Endothelial cell of umbilical vein (primary cell): ENCODE data around the gene LSG1. TPM values are rescaled to one million over a fixed set of nuclear protein-coding genes. Genes with fewer than 3 reads are reported as not detected.

Experiments
- BruUV-seq: library from RNA; stranded (reverse); fragments of 400-500 nt; replicated peaks from 2 replicates; lab custom pipeline; 2021; lab: Mats Ljungman, UMichigan
- CTCF ChIA-PET: fragments of 300-600, 350-600 bp; sonication (Branson Sonifier 250); formaldehyde crosslinking; loops from one replicate; lab custom pipeline; 2021; ENCODE audit warnings: antibody characterized with exemption, inconsistent platforms; lab: Charles Lee
- POLR2A ChIA-PET: fragments of 300-600, 350-600 bp; sonication (Branson Sonifier 250); formaldehyde crosslinking; loops from one replicate; lab custom pipeline; 2021; ENCODE audit warnings: antibody characterized with exemption, inconsistent platforms; lab: Charles Lee
- DNase-seq: peaks from one replicate; pipeline ENCODE4 v3.0.0-alpha.2; 2011; ENCODE audit warnings: low read depth, low spot score
- FAIRE-seq: peaks from 2 replicates; lab custom pipeline; 2011; peaks lifted over from hg19 to GRCh38; lab: Jason Lieb, UNC
- H2AFZ ChIP-seq: 2 replicates; pipeline ENCODE4 v1.6.0; 2012; ENCODE audit warnings: low read depth, low read length, control low read depth, inconsistent platforms
- H3K27ac ChIP-seq: 2 replicates; pipeline ENCODE4 v1.5.1; 2011; ENCODE audit warnings: low read depth, mild to moderate bottlenecking, control low read depth, low read length, moderate library complexity; ENCODE audit not compliant: insufficient read depth
- H3K27me3 ChIP-seq, 2 experiments: 2 replicates each; pipeline versions ENCODE4 v1.6.0 to v1.6.1; 2011; ENCODE audit warnings: low read length in 2 of 2, mixed read lengths in 1 of 2; ENCODE audit not compliant: control insufficient read depth in 2 of 2, insufficient read depth in 2 of 2
- H3K36me3 ChIP-seq, 2 experiments: 2 replicates in 1 of 2; 3 replicates in 1 of 2; pipeline ENCODE4 v1.5.1; 2011; ENCODE audit warnings: low read length in 2 of 2, mild to moderate bottlenecking in 1 of 2, moderate library complexity in 1 of 2; ENCODE audit not compliant: control insufficient read depth in 2 of 2, insufficient read depth in 2 of 2; ENCODE audit errors: extremely low read depth in 1 of 2
- H3K4me1 ChIP-seq: 3 replicates; pipeline ENCODE4 v1.5.1; 2011; ENCODE audit warnings: mild to moderate bottlenecking, low read length; ENCODE audit not compliant: control insufficient read depth, insufficient read depth; ENCODE audit errors: extremely low read depth
- H3K4me2 ChIP-seq: 2 replicates; pipeline ENCODE4 v1.6.1; 2011; ENCODE audit warnings: low read length, control low read depth, mixed read lengths; ENCODE audit not compliant: insufficient read depth
- H3K4me3 ChIP-seq, 3 experiments: fragments of 200-600 bp in 1 of 3; sonication (generic), shearing (Covaris generic) in 1 of 3; replicated peaks in 1 of 3; 2 replicates each; pipeline ENCODE4 v1.5.1; 2011 to 2016; ENCODE audit warnings: control low read depth in 3 of 3, low read length in 3 of 3, mild to moderate bottlenecking in 2 of 3, inconsistent platforms in 1 of 3, low read depth in 1 of 3, moderate library complexity in 1 of 3; ENCODE audit not compliant: insufficient read depth in 1 of 3
- H3K79me2 ChIP-seq: 2 replicates; pipeline ENCODE4 v1.6.0; 2012; ENCODE audit warnings: low read length, inconsistent platforms; ENCODE audit not compliant: control insufficient read depth, insufficient read depth
- H3K9ac ChIP-seq: replicated peaks from 2 replicates; pipeline ENCODE3; 2011; ENCODE audit warnings: low read length, control low read depth; ENCODE audit not compliant: insufficient read depth; ENCODE audit errors: extremely low read depth
- H3K9me1 ChIP-seq: replicated peaks from 3 replicates; pipeline ENCODE4 v1.6.0; 2011; ENCODE audit warnings: mild to moderate bottlenecking, low read length; ENCODE audit not compliant: control insufficient read depth, insufficient read depth; ENCODE audit errors: extremely low read depth
- H3K9me3 ChIP-seq: replicated peaks from 2 replicates; pipeline ENCODE4 v1.5.1; 2012; ENCODE audit warnings: low read length, inconsistent platforms; ENCODE audit not compliant: control insufficient read depth, insufficient read depth
- H4K20me1 ChIP-seq: replicated peaks from 2 replicates; pipeline ENCODE3; 2011; ENCODE audit warnings: mild to moderate bottlenecking, low read length; ENCODE audit not compliant: control insufficient read depth, insufficient read depth; ENCODE audit errors: extremely low read depth
- CTCF ChIP-seq, 2 donors: IDR thresholded peaks; 1 replicate in 1 of 2; 2 replicates in 1 of 2; pipeline ENCODE4 v1.5.1; 2011; ENCODE audit warnings: low read length in 2 of 2, mild to moderate bottlenecking in 2 of 2, moderate library complexity in 2 of 2, control low read depth in 1 of 2, inconsistent platforms in 1 of 2, low read depth in 1 of 2; ENCODE audit not compliant: insufficient read depth in 1 of 2; ENCODE audit errors: extremely low read depth in 1 of 2
- EZH2 ChIP-seq: IDR thresholded peaks from 2 replicates; pipeline ENCODE4 v1.6.1; 2012; ENCODE audit warnings: borderline replicate concordance, low read depth, mild to moderate bottlenecking, moderate library complexity, low read length, inconsistent platforms; ENCODE audit not compliant: severe bottlenecking
- FOS ChIP-seq: IDR thresholded peaks from 2 replicates; pipeline ENCODE4 v1.6.1; 2011; ENCODE audit warnings: mild to moderate bottlenecking, low read length, moderate library complexity, borderline replicate concordance; ENCODE audit not compliant: insufficient read depth
- GATA2 ChIP-seq: IDR thresholded peaks from 2 replicates; pipeline ENCODE4 v1.7.0; 2011; ENCODE audit warnings: low read depth, mild to moderate bottlenecking, moderate library complexity, mixed read lengths, low read length; ENCODE audit not compliant: insufficient read length, insufficient read depth
- JUN ChIP-seq: IDR thresholded peaks from 2 replicates; pipeline ENCODE4 v1.6.1; 2011; ENCODE audit warnings: borderline replicate concordance, low read depth; ENCODE audit not compliant: insufficient read length, insufficient read depth
- MAX ChIP-seq: IDR thresholded peaks from 2 replicates; pipeline ENCODE4 v1.6.1; 2011; ENCODE audit not compliant: insufficient read depth, insufficient read length
- MYC ChIP-seq: IDR thresholded peaks from one replicate; pipeline ENCODE4 v1.6.1; 2011; ENCODE audit warnings: mild to moderate bottlenecking, low read depth, low read length
- POLR2A ChIP-seq: IDR thresholded peaks from 2 replicates; pipeline ENCODE4 v1.6.1; 2012; ENCODE audit warnings: low read depth, mild to moderate bottlenecking, control low read depth, low read length
- POLR2AphosphoS5 ChIP-seq: IDR thresholded peaks from 2 replicates; pipeline ENCODE4 v1.6.1; 2012; ENCODE audit warnings: low read depth, mild to moderate bottlenecking, control low read depth, low read length, moderate library complexity; ENCODE audit not compliant: insufficient read depth
- dilution Hi-C: fragments of 300-500 bp; cut with MboI; formaldehyde crosslinking; loops from one replicate; pipeline ENCODE4 v1.15.0; 2019; ENCODE audit warnings: low sequenced_read_pairs; ENCODE audit not compliant: extremely low pct_ligation_motif_present
- intact Hi-C: fragments of 100-400 bp; cut with micrococcal nuclease; formaldehyde crosslinking; loops from one replicate; pipeline ENCODE4 v1.10.0; 2022
- polyA plus RNA-seq, 4 experiments: library from polyadenylated mRNA; depleted of rRNA in 3 of 4; stranded (reverse) in 3 of 4; unstranded in 1 of 4; fragments of >200 nt; gene quantifications; 2 replicates each; pipeline versions ENCODE4 v1.2.1 to v1.2.3, GENCODE V29; 2011 to 2012; ENCODE audit warnings: missing spikeins in 1 of 4
- total RNA-seq: library from RNA; stranded (reverse); gene quantifications from 2 replicates; pipeline ENCODE4 v1.2.3, GENCODE V29; 2021

Gene LSG1
- total and polyA plus RNA-seq, 2 donors (not counting 3 experiments of a cell fraction or from before 2014, with no cell fraction given): 50.0 to 52.7 TPM

GRCh38 chr3:194718079-194718478 is 46.1 kb upstream of the LSG1 start:
- Histone ChIP-seq H2AFZ (no peak overlapping the region), H3K79me2 (no peaks in the 10 kb centered on the region), H3K4me2 (no peak overlapping the region), H3K9ac (no peak overlapping the region), H3K27ac (no peak overlapping the region), H3K4me1 (peaks cover 12% of the 10 kb centered on the region), H3K4me3 (no peak overlapping the region), H3K36me3 (no peaks in the 10 kb centered on the region), H3K27me3 (no peaks in the 10 kb centered on the region), H4K20me1 (no peaks in the 10 kb centered on the region), H3K9me1 (no peaks in the 10 kb centered on the region), H3K9me3 (no peaks in the 10 kb centered on the region)
- DNase-seq (no peak), FAIRE-seq (no peak)
- POLR2A ChIA-PET: no interaction called here
- no TSS peak for BruUV-seq
- no peak for TF ChIP-seq POLR2AphosphoS5
- no peak for TF ChIP-seq MYC
- no peak for TF ChIP-seq FOS
- TF ChIP-seq JUN: no peak
- no peak for TF ChIP-seq EZH2
- TF ChIP-seq MAX: no peak
- TF ChIP-seq POLR2A: no peak
- no peak for TF ChIP-seq GATA2
- no peak for TF ChIP-seq CTCF (IDR thresholded peaks at IDR 0.05; ENCODE audit: extremely low read depth in 1 of 2, insufficient read depth in 1 of 2, low read depth in 1 of 2, low read length in 2 of 2)
- dilution Hi-C loops: no loop called here
- CTCF ChIA-PET: interaction anchor here (0.9 kb wide), 1 partner anchor 9 kb away, joined by 3 read pairs; no protein-coding TSS in a partner anchor
- intact Hi-C loops: no loop called here
